NT2/D1 (cell line): ENCODE measurements around the gene ANKS3.

Experiments
- SUZ12 ChIP-seq: IDR thresholded peaks from 2 replicates; pipeline ENCODE4 v1.6.1; 2011; ENCODE audit not compliant: insufficient read length, insufficient read depth; ENCODE audit errors: extremely low read depth
- YY1 ChIP-seq: IDR thresholded peaks from 2 replicates; pipeline ENCODE4 v1.6.1; 2011; ENCODE audit not compliant: insufficient read length, insufficient read depth
- ZNF274 ChIP-seq: IDR thresholded peaks from 2 replicates; pipeline ENCODE4 v1.6.1; 2011; ENCODE audit warnings: mild to moderate bottlenecking, low read depth, low read length

DNA sequence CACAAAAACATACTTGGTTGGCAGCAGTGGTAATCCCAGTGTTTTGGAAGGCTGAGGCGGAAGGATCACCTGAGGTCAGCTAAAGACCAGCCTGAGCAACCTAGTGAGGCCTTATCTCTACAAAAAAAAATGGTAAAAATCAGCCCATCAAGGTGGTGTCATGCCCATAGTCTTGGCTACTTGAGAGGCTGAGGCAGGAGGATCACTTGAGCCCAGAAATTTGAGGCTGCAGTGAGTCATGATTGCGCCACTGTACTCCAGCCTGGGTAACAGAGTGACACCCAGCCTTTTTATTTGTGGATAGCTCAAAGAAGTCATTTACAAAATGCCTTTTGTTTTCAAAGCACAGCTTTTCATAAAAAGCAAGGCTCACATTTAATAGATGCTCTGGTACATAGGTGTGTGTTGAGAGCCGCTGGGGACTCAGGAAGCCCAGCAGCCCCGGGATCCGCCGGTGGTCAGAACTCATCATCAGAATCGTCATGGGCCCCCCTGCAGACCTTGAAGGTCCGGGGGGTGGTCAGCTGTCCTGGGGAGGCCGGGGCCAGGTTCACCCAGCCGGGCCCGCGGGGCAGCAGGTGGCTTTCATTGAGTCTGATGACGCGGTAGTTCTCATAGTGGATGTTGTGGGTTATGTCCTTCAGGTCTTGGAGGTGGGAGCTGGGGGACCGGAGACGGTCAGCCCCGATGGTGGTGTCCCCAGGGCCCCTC lies 43.4 kb upstream of the ANKS3 start:
- TF ChIP-seq ZNF274, result no peak
- no peak for TF ChIP-seq YY1
- TF ChIP-seq SUZ12, result no peak
